KMS-11 (cell line): ENCODE data around the gene NFAT5.

ENCODE experiments used
- H2AFZ ChIP-seq: fragments of 200-600 bp; sonication (generic); 2 replicates; pipeline ENCODE4 v1.6.1; 2016; ENCODE audit warnings: antibody characterized with exemption, mixed run types, low read depth
- H3K27ac ChIP-seq: fragments of 200-600 bp; sonication (generic); 2 replicates; pipeline ENCODE4 v1.6.1; 2016; ENCODE audit warnings: mild to moderate bottlenecking, mixed run types
- H3K27me3 ChIP-seq: fragments of 200-600 bp; sonication (generic); 2 replicates; pipeline ENCODE4 v1.6.1; 2017; ENCODE audit warnings: mild to moderate bottlenecking, low read depth, mixed run types, moderate library complexity; ENCODE audit not compliant: insufficient read depth
- H3K36me3 ChIP-seq: fragments of 200-600 bp; sonication (generic); 2 replicates; pipeline ENCODE4 v1.6.1; 2017; ENCODE audit warnings: mild to moderate bottlenecking, mixed run types; ENCODE audit not compliant: insufficient read depth
- H3K4me1 ChIP-seq: fragments of 200-600 bp; sonication (generic); 2 replicates; pipeline ENCODE4 v1.6.1; 2016; ENCODE audit warnings: mild to moderate bottlenecking, low read depth, mixed run types; ENCODE audit not compliant: poor library complexity, severe bottlenecking
- H3K4me2 ChIP-seq: fragments of 200-600 bp; sonication (generic); 2 replicates; pipeline ENCODE4 v1.7.0; 2016; ENCODE audit warnings: mild to moderate bottlenecking, mixed run types
- H3K4me3 ChIP-seq: fragments of 200-600 bp; sonication (generic); IDR thresholded peaks from 2 replicates; pipeline ENCODE4 v1.6.1; 2017; ENCODE audit warnings: low read depth, low read length, mixed read lengths; ENCODE audit not compliant: insufficient read depth
- H3K79me2 ChIP-seq: fragments of 200-600 bp; sonication (generic); 2 replicates; pipeline ENCODE4 v1.6.1; 2016; ENCODE audit warnings: low read depth, mixed run types; ENCODE audit not compliant: insufficient read depth
- H3K9ac ChIP-seq: fragments of 200-600 bp; sonication (generic); 2 replicates; pipeline ENCODE4 v1.6.1; 2016; ENCODE audit warnings: mild to moderate bottlenecking, mixed run types
- H4K20me1 ChIP-seq: fragments of 200-600 bp; sonication (generic); 2 replicates; pipeline ENCODE4 v1.6.1; 2016; ENCODE audit warnings: mild to moderate bottlenecking, mixed run types; ENCODE audit not compliant: insufficient read depth
- CTCF ChIP-seq: fragments of 200-600 bp; sonication (generic); conservative IDR thresholded peaks from 2 replicates; pipeline ENCODE4 v1.6.1; 2017; ENCODE audit warnings: low read depth, mild to moderate bottlenecking, antibody characterized with exemption, low read length, moderate library complexity, mixed read lengths

Gene NFAT5

GRCh38 chr16:69522041-69522578 lies 43.7 kb upstream of the NFAT5 start:
- Histone ChIP-seq H3K4me2 (peak overlapping the region; percentile 54), H3K27ac (peak overlapping the region; percentile 73; the same call in 1 of the 2 replicates), H3K36me3 (no peaks in the 10 kb centered on the region), H3K27me3 (no peaks in the 10 kb centered on the region), H3K4me3 (no peak overlapping the region), H3K9ac (no peak overlapping the region; the same call in 1 of the 2 replicates), H3K79me2 (no peaks in the 10 kb centered on the region), H4K20me1 (no peaks in the 10 kb centered on the region), H3K4me1 (peaks cover 38% of the 10 kb centered on the region), H2AFZ (peak overlapping the region; percentile 75; the same call in 1 of the 2 replicates)
- TF ChIP-seq CTCF: no peak

- Histone ChIP-seq H4K20me1 (no peaks in the 10 kb centered on the region), H3K27ac (no peak overlapping the region), H3K4me1 (peaks cover 38% of the 10 kb centered on the region), H3K9ac (no peak overlapping the region), H3K4me2 (0 out of 2 replicates have a peak overlapping the region, but pooled peaks have one; percentile 54), H2AFZ (no peak overlapping the region; the same call in 1 of the 2 replicates), H3K4me3 (no peak overlapping the region), H3K36me3 (no peaks in the 10 kb centered on the region), H3K79me2 (no peaks in the 10 kb centered on the region), H3K27me3 (no peaks in the 10 kb centered on the region)
- TF ChIP-seq CTCF: no peak
Observed at GRCh38 chr16:69522732-69523404, 42.9 kb upstream of the NFAT5 start.

- Histone ChIP-seq H3K9ac (no peak overlapping the region), H3K4me1 (peaks cover 38% of the 10 kb centered on the region), H2AFZ (no peak overlapping the region), H3K4me3 (no peak overlapping the region), H3K27me3 (no peaks in the 10 kb centered on the region), H3K4me2 (no peak overlapping the region), H3K27ac (no peak overlapping the region), H4K20me1 (no peaks in the 10 kb centered on the region), H3K79me2 (no peaks in the 10 kb centered on the region), H3K36me3 (no peaks in the 10 kb centered on the region)
- no peak for TF ChIP-seq CTCF
Observed at GRCh38 chr16:69523566-69524305, 42.0 kb upstream of the NFAT5 start.

GRCh38 chr16:69526831-69527655 lies 38.7 kb upstream of the NFAT5 start:
- no peaks in the 10 kb centered on the region for H3K27me3 ChIP-seq
- H2AFZ ChIP-seq: no peak overlapping the region
- no peak overlapping the region for H3K4me3 ChIP-seq
- H3K79me2 ChIP-seq: no peaks in the 10 kb centered on the region
- no peak for TF ChIP-seq CTCF
- H3K4me1 ChIP-seq: peaks cover 9% of the 10 kb centered on the region
- no peak overlapping the region for H3K4me2 ChIP-seq
- H4K20me1 ChIP-seq: no peaks in the 10 kb centered on the region
- no peaks in the 10 kb centered on the region for H3K36me3 ChIP-seq
- H3K27ac ChIP-seq: no peak overlapping the region
- H3K9ac ChIP-seq: no peak overlapping the region
